Activated naive CD8-positive, alpha-beta T cell (primary cell): ENCODE results near the gene HTR2A.
"Not testable (repeated sequence)": the region's sequence is repeated elsewhere in the genome, so short reads cannot be mapped to it uniquely, and the experiment has no call there.

Source experiments
- H3K27ac Mint-ChIP-seq: one replicate; pipeline ENCODE4 v1.8.0; 2021; ENCODE audit warnings: mixed read lengths
- H3K27me3 Mint-ChIP-seq: one replicate; pipeline ENCODE4 v1.8.0; 2021; ENCODE audit warnings: mixed read lengths
- H3K36me3 Mint-ChIP-seq: one replicate; pipeline ENCODE4 v1.8.0; 2021; ENCODE audit warnings: mixed read lengths
- H3K4me1 Mint-ChIP-seq: one replicate; pipeline ENCODE4 v1.8.0; 2021; ENCODE audit warnings: low read depth, mixed read lengths
- H3K4me3 Mint-ChIP-seq: one replicate; pipeline ENCODE4 v1.8.0; 2021; ENCODE audit warnings: mild to moderate bottlenecking, mixed read lengths
- H3K9me3 Mint-ChIP-seq: one replicate; pipeline ENCODE4 v1.8.0; 2021; ENCODE audit warnings: low read depth, mixed read lengths

The HTR2A gene

DNA sequence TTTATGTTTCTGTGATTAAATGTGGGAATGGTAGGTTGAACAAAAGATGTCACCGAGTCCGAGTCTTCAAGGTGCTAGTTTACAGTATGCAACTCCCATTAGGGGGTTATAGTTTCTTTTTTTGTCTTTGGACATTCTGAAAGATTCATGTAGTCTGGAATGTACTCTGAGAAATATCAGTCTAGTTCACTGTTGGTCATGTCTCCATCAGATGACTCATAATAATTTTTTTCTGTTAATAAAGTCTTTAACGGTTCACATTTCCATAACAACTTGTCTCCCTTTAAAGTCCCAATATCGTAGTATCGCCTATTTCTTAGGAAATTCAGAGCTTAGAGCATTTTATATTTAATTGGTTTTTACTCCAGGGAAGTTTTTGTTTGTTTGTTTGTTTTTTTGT is 86.4 kb downstream of the HTR2A start:
- H3K27me3 Mint-ChIP-seq = peaks cover 13% of the 10 kb centered on the region
- peaks cover 15% of the 10 kb centered on the region for H3K36me3 Mint-ChIP-seq
- H3K9me3 Mint-ChIP-seq = peaks cover 14% of the 10 kb centered on the region
- no peak overlapping the region for H3K4me3 Mint-ChIP-seq
- H3K4me1 Mint-ChIP-seq = no peaks in the 10 kb centered on the region
- H3K27ac Mint-ChIP-seq = no peak overlapping the region

DNA sequence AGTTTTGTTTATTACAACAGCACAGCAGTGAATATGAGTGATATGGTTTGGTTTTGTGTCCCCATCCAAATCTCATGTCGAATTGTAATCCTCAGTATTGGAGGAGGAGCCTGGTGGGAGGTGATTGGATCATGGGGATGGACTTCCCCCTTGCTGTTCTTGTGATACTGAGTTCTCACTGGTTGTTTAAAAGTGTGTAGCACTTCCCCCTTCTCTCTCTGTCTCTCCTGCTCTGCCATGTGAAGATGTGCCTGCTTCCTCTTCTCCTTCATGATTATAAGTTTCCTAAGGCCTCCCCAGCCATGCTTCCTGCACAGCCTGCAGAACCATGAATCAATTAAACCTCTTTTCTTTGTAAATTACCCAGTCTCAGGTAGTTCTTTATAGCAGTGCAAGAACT is 91.9 kb downstream of the HTR2A start:
- not testable (repeated sequence) for H3K4me1 Mint-ChIP-seq, H3K36me3 Mint-ChIP-seq, H3K9me3 Mint-ChIP-seq, H3K27ac Mint-ChIP-seq, H3K4me3 Mint-ChIP-seq, H3K27me3 Mint-ChIP-seq

DNA sequence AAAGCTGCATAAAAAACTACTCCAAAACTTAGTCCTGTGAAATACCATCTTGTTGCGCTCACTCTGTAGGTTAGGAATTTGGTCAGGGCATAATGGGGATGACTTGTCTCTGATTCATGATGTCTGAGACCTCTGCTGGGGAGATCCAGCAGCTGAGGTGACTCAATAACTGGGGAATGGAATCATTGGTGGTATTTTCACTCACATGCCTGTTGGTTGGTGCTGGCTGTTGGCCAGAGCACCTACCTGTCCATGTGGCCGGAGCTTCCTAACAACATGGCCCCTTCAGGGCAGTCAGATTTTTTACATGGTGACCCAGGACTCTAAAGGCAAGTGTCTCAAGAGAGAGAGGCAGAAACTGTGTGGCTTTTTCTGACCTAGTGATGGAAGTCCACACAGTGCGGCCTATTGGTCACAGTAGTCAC is 92.5 kb downstream of the HTR2A start:
- H3K27ac Mint-ChIP-seq = no peak overlapping the region
- H3K9me3 Mint-ChIP-seq = no peaks in the 10 kb centered on the region
- peaks cover 5% of the 10 kb centered on the region for H3K27me3 Mint-ChIP-seq
- no peaks in the 10 kb centered on the region for H3K4me1 Mint-ChIP-seq
- no peak overlapping the region for H3K4me3 Mint-ChIP-seq
- H3K36me3 Mint-ChIP-seq = no peaks in the 10 kb centered on the region

DNA sequence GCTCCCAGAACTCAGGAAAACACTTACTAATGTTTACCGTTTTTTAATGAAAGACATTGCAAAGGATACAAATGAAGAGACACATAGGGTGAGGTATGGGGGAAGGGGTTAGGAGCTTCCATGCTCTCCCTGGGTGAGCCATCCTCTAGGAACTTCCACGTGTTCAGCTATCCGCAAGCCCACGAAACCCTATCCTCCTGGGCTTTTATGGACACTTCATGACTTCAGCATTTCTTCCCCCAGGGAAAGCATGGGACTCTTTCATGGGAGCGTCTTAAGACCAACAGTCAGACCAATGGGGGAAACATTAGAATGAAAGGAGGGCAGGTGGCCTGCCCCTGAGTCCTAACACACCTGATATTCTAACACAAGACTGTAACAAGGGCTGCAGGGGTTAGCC is 93.3 kb downstream of the HTR2A start:
- H3K4me1 Mint-ChIP-seq = no peaks in the 10 kb centered on the region
- no peaks in the 10 kb centered on the region for H3K36me3 Mint-ChIP-seq
- H3K27ac Mint-ChIP-seq = no peak overlapping the region
- no peaks in the 10 kb centered on the region for H3K9me3 Mint-ChIP-seq
- peaks cover 2% of the 10 kb centered on the region for H3K27me3 Mint-ChIP-seq
- H3K4me3 Mint-ChIP-seq = no peak overlapping the region

DNA sequence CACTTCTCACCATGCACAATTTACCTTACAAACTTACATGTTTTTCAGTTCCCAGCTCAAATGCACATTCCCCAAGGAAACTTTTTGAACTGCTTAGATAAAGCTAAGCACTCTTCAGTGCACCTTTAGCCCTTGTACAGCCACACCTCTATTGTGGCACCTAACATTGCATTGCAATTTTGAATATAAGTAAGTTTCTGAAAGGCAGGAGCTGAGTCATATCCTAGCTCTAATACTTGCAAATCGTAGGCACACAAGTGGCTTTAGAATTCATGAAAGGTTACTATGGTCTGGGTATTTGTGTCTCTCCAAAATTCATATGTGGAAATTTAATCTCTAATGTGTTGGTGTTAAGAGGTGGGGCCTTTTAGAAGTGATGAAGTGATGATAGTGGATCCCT is 95.0 kb downstream of the HTR2A start:
- peaks cover 10% of the 10 kb centered on the region for H3K4me1 Mint-ChIP-seq
- no peaks in the 10 kb centered on the region for H3K9me3 Mint-ChIP-seq
- no peaks in the 10 kb centered on the region for H3K36me3 Mint-ChIP-seq
- H3K4me3 Mint-ChIP-seq = no peak overlapping the region
- H3K27me3 Mint-ChIP-seq = no peaks in the 10 kb centered on the region
- no peak overlapping the region for H3K27ac Mint-ChIP-seq

DNA sequence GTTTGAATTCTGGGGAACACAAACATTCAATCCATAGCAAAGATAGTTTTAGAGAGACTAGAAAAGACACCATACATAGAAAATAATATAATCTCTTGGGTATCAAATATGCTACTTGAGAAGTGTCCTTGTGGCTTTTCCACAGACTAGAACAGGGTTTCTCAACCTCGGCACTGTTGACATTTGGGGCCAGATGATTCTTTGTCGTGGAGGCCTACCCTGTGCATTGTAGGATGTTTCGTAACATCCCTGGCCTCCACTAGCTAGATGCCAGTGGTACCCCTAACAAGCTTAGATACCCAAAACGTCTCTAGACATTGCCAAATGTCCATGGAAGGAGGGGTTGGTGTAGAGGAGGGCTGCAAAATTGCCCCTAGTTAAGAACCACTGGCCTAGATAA is 97.7 kb downstream of the HTR2A start:
- H3K27me3 Mint-ChIP-seq = no peaks in the 10 kb centered on the region
- no peaks in the 10 kb centered on the region for H3K9me3 Mint-ChIP-seq
- no peak overlapping the region for H3K27ac Mint-ChIP-seq
- H3K4me3 Mint-ChIP-seq = no peak overlapping the region
- peaks cover 34% of the 10 kb centered on the region for H3K4me1 Mint-ChIP-seq
- peaks cover 7% of the 10 kb centered on the region for H3K36me3 Mint-ChIP-seq

DNA sequence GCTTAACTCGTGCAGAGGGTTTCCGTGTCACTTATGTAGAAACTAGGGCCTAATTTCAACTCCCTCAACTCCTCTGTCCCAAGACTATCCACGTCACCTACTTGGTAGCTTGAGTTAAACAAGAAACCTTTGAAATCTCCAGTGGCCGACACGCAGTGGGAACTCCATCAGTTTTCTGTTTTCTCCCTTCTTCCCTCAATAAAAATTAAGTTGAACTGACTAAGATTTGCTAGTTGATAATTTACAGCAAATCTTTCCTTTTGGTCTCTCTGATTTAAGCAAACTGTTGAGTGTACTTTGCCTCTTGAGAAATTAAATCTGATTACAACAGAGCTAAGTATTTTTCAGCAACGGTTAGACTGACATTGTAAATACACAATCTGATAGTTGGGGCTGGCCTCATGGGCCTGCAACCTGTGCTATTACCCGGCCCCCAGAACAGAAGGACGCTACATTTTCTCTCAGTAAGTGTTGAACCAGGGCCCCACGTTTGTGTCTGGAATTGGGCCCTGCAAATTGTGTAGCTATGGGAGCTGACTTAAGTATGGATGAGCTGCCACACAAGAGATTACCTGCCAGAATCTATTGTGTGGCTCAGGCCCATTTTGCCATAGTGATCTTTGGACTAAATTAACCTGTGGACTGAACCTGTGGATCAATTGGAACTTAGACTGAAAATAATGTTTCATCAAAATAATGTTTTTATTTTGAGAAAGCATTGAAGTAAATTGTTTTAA is 99.2 kb downstream of the HTR2A start:
- Mint-ChIP-seq H3K9me3 (no peaks in the 10 kb centered on the region), H3K27ac (peak overlapping the region; percentile 98), H3K4me1 (peaks cover 47% of the 10 kb centered on the region), H3K4me3 (peak overlapping the region; percentile 97), H3K27me3 (no peaks in the 10 kb centered on the region), H3K36me3 (peaks cover 10% of the 10 kb centered on the region)

DNA sequence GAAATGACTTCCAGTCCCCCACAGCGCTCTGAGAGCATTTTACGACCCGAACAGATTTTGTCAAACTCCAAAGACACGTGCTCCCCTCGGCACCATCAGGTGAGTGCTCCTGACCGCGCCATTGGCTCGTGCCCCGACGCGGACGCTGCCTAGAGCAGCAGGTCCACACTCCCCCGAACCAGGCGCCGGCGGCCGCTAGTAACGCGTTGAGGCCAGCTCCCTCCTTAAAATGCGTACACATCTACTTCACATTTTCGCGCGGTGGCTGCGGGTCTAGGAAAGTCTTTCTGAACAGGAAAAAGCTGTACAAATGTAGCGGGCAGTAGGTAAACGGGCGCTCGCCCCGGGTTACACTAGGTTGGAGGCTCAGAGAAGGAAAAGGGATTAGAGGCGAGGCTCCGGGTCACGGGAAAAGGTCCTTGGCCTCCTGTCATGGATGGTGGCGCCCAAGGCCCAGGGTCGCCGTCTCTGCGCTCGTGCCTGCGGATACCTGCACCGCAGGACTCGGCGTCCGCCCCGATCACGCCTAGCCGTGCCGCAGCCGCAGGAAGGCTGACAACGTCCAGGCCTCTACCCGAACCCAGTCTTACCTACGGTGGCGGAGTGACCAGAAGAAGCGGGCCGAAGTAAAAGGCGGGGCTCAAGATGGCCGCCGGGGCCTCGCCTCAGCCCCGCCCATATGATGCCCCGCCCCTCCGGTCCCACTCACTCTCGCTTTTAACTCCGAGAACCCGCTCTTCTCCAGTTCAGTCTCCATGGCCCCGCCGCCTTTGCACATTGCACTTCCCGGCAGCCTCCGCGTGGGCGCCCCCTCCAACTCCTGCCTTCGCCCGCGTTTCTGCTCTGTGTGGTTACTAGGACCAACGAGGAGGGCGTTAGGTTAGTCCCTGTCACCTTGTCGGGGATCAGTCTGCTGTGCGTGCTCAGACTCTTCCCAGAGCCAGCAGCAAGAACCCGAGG is 100.1 kb downstream of the HTR2A start, which contains the start of gene ESD:
ESD (minus strand) TSS at position 647 of the 960 bp plus-strand sequence. CDS start 5,748 bp downstream, outside the sequence.
- H3K36me3 Mint-ChIP-seq = peaks cover 10% of the 10 kb centered on the region
- H3K27me3 Mint-ChIP-seq = no peaks in the 10 kb centered on the region
- peak within 1 kb of the TSS; percentile 97 for H3K4me3 Mint-ChIP-seq
- peak within 1 kb of the TSS; percentile 98 for H3K27ac Mint-ChIP-seq
- no peaks in the 10 kb centered on the region for H3K9me3 Mint-ChIP-seq
- peaks cover 50% of the 10 kb centered on the region for H3K4me1 Mint-ChIP-seq

DNA sequence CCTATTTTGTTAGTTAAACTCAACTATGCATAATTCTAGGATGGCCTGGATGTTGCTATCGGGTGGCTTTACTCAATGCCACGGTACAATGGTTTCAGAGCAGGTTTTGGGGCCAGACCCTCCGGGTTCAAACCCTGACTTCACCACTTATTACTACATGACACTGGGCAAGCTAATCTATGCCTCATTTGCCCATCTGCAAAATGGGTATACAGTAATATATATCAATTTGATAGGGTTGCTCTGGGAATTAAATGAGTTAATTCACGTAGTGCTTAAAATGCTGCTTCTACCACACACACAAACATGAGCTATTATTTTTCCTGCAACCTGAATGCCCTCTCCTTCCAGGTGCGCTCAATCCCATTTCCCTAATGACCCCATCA is 100.7 kb downstream of the HTR2A start:
- peak overlapping the region; percentile 97 for H3K4me3 Mint-ChIP-seq
- no peaks in the 10 kb centered on the region for H3K27me3 Mint-ChIP-seq
- no peaks in the 10 kb centered on the region for H3K9me3 Mint-ChIP-seq
- H3K36me3 Mint-ChIP-seq = peaks cover 10% of the 10 kb centered on the region
- peaks cover 50% of the 10 kb centered on the region for H3K4me1 Mint-ChIP-seq
- peak overlapping the region; percentile 98 for H3K27ac Mint-ChIP-seq

DNA sequence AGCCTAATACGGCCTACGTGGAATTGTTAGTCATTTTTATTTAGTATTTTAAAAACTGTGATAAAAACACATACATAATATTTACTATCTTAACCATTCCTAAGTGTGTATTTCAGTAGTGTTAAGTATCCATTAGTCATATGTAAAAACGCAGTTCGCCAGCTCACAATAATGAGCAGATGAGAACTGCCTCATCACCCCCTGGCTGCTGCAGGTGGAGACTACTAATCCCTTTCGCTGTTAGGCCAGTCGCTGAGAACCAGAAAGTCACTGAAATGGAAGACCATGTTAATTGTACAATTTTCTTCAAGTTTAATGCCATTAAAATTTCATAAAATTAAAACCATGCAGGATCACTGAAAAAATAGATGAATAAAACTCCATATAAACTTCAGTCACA is 101.5 kb downstream of the HTR2A start:
- H3K4me3 Mint-ChIP-seq = peak overlapping the region; percentile 97
- H3K27ac Mint-ChIP-seq = peak overlapping the region; percentile 22
- H3K9me3 Mint-ChIP-seq = no peaks in the 10 kb centered on the region

DNA sequence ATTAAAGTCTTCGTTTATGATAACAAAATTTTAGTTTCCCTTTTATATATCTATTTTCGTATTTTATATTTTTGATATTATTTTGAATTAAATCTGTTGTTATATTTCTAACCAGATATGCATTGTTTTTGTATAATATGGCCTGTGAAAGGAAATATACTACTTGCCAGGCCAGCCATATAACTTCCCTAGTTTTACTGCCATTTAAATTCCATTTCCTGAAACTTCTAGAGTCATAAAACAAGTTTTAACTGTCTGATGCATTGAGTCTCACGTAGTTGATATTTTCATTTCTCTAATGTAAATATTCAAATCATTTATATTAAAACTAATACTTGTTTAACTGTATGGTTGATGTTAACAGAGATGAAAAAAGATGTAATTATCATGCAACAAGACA is 113.3 kb downstream of the HTR2A start:
- Mint-ChIP-seq H3K27ac (no peak overlapping the region), H3K4me3 (no peak overlapping the region), H3K36me3 (no peaks in the 10 kb centered on the region), H3K27me3 (no peaks in the 10 kb centered on the region), H3K9me3 (no peaks in the 10 kb centered on the region), H3K4me1 (peaks cover 2% of the 10 kb centered on the region)

More for the DNA sequence above, 101.5 kb downstream of the HTR2A start:
- peaks cover 57% of the 10 kb centered on the region for H3K4me1 Mint-ChIP-seq
- H3K36me3 Mint-ChIP-seq = peaks cover 16% of the 10 kb centered on the region
- H3K27me3 Mint-ChIP-seq = no peaks in the 10 kb centered on the region

DNA sequence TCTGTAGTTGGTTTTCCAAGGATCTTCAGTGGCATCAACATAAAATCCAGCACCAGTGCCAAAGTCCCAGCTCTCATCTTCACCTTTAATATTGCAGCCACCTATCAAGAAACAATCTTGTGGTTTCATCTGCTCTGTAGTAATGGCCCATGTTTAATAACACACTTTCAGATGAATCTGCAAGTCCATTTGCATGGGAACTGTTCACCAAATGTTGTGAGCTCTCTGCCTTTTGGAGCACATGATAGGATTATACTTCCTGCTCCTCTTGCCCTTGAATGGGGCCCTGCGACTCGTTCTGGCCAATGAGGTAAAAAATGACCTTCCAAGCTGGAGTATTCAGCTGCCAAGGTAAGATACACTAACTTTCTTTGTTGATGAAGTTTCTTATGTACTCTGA is 114.2 kb downstream of the HTR2A start:
- H3K36me3 Mint-ChIP-seq = peaks cover 3% of the 10 kb centered on the region
- no peaks in the 10 kb centered on the region for H3K4me1 Mint-ChIP-seq
- H3K9me3 Mint-ChIP-seq = no peaks in the 10 kb centered on the region
- H3K27me3 Mint-ChIP-seq = no peaks in the 10 kb centered on the region
- H3K27ac Mint-ChIP-seq = no peak overlapping the region
- H3K4me3 Mint-ChIP-seq = no peak overlapping the region

DNA sequence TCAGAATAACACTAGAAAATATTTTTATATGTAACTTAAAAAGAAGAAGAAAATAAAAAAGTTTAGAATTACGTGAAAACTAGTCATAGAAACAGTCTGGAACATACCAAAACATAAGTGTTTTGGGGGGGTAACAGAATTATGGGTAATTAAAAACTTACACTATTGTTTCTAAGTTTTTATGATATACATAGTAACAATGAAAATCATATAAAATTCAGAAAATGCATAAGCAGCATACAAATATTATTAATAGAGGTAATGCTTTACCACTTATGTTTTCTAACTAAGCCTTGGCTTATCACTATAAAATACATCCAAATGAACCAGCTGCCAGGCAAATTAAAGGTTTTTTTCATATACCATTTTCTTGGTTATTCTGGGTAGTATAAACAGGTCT is 114.8 kb downstream of the HTR2A start:
- Mint-ChIP-seq H3K27me3 (no peaks in the 10 kb centered on the region), H3K9me3 (no peaks in the 10 kb centered on the region), H3K4me3 (no peak overlapping the region), H3K27ac (no peak overlapping the region), H3K36me3 (peaks cover 5% of the 10 kb centered on the region), H3K4me1 (no peaks in the 10 kb centered on the region)
